ENCODE measurements around the gene STK39. TPM values are rescaled to one million over a fixed set of nuclear protein-coding genes. Genes with fewer than 3 reads are reported as not detected.

STK39 gene
- total and polyA plus RNA-seq, 9 of the 15 experiments (the other 6 are each of a cell fraction or from before 2014, with no cell fraction given), result 0.19 to 0.76 (median 0.51) TPM

GRCh38 chr2:168060986-168061750 lies 186.2 kb downstream of the STK39 start (continued):
- TF ChIP-seq, protein P1, sequence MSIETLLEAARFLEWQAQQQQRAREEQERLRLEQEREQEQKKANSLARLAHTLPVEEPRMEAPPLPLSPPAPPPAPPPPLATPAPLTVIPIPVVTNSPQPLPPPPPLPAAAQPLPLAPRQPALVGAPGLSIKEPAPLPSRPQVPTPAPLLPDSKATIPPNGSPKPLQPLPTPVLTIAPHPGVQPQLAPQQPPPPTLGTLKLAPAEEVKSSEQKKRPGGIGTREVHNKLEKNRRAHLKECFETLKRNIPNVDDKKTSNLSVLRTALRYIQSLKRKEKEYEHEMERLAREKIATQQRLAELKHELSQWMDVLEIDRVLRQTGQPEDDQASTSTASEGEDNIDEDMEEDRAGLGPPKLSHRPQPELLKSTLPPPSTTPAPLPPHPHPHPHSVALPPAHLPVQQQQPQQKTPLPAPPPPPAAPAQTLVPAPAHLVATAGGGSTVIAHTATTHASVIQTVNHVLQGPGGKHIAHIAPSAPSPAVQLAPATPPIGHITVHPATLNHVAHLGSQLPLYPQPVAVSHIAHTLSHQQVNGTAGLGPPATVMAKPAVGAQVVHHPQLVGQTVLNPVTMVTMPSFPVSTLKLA (conservative IDR thresholded peaks at IDR 0.05), result peak in 1 of 2 experiments; percentile 26; a peak in 1 of 4 replicates
- TF ChIP-seq MAFG (tag; conservative IDR thresholded peaks at IDR 0.05), result peak; percentile 83

DNA sequence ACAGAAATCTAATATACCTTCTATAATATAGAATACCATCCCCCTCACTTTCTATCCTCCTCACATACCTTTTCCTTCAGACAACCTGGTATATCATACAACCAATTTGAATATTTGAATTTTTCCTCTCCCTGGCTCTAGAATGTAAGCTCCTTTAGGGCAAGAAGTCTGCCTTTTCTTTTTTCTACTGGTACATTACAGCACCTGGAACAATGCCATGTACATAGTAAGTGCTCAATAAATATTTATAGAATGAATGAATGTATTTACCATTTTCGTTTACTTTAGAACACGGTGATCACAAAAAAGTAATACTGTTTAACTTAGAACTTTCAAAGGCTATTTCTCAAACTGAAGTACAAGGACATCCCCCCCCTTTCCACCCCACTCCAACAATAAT lies 187.6 kb downstream of the STK39 start:
- Histone ChIP-seq H4K20me1 (replicated peaks; ENCODE audit: control insufficient read depth, insufficient read depth, low read length) (no peaks in the 10 kb centered on the region), H3K9ac (ENCODE audit: insufficient read depth in 1 of 2, low read depth in 2 of 2, low read length in 2 of 2) (no peak overlapping the region), H3K27ac (ENCODE audit: extremely low read depth, low read depth, low read length) (no peak overlapping the region), H3K36me3 (ENCODE audit: control insufficient read depth, insufficient read depth, low read length) (no peaks in the 10 kb centered on the region), H2AFZ (ENCODE audit: low read depth, low read length) (no peak overlapping the region), H3K9me1 (ENCODE audit: control insufficient read depth, insufficient read depth, low read length) (no peaks in the 10 kb centered on the region), H3K79me2 (ENCODE audit: control insufficient read depth, insufficient read depth, low read length) (no peaks in the 10 kb centered on the region), H3K9me3 (replicated peaks; ENCODE audit: control insufficient read depth, insufficient read depth, low read depth, low read length) (no peaks in the 10 kb centered on the region), H3K4me1 (replicated peaks in 1 of 2; ENCODE audit: control insufficient read depth in 2 of 2, insufficient read depth in 2 of 2, low read length in 2 of 2) (no peaks in the 10 kb centered on the region), H3K27me3 (ENCODE audit: control insufficient read depth in 2 of 2, insufficient read depth in 2 of 2, low read length in 2 of 2) (peaks cover 0 to 8% of the 10 kb centered on the region in 2 experiments; a peak in 2 of 5 replicates), H3K4me3 (no peak overlapping the region), H3K4me2 (ENCODE audit: insufficient read depth, low read length) (no peak overlapping the region)
- no peak for FAIRE-seq
- ChIA-PET POLR2A (no interaction called here), CTCF (ENCODE audit: low intra/inter-chr PET ratio) (no interaction called here)
- ATAC-seq, result no peak
- 0% methylated on average over 2 of the region's 2 CpGs for WGBS (ENCODE audit: insufficient coverage, low coverage, missing lambda C conversion rate)
- in situ Hi-C loops (cut with MboI), result no loop called here
- no peak for TF ChIP-seq TCF15 (CRISPR knock-in tag; IDR thresholded peaks at IDR 0.05)
- TF ChIP-seq PURB (CRISPR knock-in tag; IDR thresholded peaks at IDR 0.05; ENCODE audit: low read depth), result no peak
- TF ChIP-seq NFE2 (IDR thresholded peaks at IDR 0.05; ENCODE audit: low read depth), result no peak
- TF ChIP-seq ATF7 (IDR thresholded peaks at IDR 0.05), result no peak
- TF ChIP-seq ZNF584 (CRISPR knock-in tag; IDR thresholded peaks at IDR 0.05; ENCODE audit: low read depth), result no peak
- no peak for TF ChIP-seq NEUROD1 (IDR thresholded peaks at IDR 0.05; ENCODE audit: borderline replicate concordance, low read depth, low read length, partially characterized antibody)
- TF ChIP-seq ASH1L (IDR thresholded peaks at IDR 0.05; ENCODE audit: borderline replicate concordance, low read depth, partially characterized antibody), result no peak
- TF ChIP-seq TEAD4 (IDR thresholded peaks at IDR 0.05; ENCODE audit: low read length), result no peak
- TF ChIP-seq TEAD4 (CRISPR knock-in tag; IDR thresholded peaks at IDR 0.05; ENCODE audit: borderline replicate concordance), result no peak
- intact Hi-C loops (cut with micrococcal nuclease), result no loop called here
- no peak for DNase-seq (ENCODE audit: extremely low read depth in 1 of 4, low spot score in 3 of 4)
- no TSS peak for BruUV-seq (replicated peaks)

Measured in K562 (cell line).